ENCODE measurements around the gene THRA.
A peak's percentile ranks its signal among the peaks of the same experiment; 100 is the strongest.

THRA gene

DNA sequence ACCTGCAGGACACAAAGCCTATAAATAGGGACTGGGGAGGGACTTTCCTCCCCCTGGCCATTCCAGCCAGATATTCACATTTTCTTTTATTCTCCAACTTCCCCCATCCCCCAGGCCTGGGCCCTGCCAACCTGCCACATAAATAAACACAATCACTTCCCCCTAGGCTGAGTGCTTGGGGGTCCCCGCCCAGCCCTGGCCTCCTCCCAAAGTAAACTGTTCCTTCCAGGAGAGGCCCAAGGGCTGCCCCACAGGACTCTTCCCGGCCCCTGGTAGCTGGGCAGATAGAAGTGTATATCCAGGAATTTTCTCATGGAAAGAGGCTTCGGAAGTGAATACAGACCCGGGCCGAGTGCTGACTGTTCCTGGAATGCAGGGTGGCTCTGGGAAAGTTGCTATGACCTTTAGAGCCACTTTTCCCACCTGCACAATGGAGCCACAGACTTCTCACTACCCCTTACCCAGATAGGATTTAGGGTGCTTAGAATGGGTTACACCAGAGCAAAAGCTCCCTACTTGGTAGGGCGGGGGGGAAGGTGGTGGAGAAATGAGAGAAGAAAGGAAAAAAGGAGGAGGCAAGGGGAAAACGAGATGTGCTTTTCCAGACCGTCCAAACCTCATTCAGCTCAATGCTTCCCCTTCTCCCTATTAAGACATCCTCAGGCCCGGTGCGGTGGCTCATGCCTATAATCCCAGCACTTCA lies 39.0 kb upstream of the THRA start:
- Mint-ChIP-seq H3K36me3 (peaks cover 65% of the 10 kb centered on the region), H3K27me3 (no peaks in the 10 kb centered on the region), H3K4me3 (no peak overlapping the region), H3K27ac (no peak overlapping the region), H3K9me3 (no peaks in the 10 kb centered on the region), H3K4me1 (peaks cover 11% of the 10 kb centered on the region)
- no peak for ATAC-seq

DNA sequence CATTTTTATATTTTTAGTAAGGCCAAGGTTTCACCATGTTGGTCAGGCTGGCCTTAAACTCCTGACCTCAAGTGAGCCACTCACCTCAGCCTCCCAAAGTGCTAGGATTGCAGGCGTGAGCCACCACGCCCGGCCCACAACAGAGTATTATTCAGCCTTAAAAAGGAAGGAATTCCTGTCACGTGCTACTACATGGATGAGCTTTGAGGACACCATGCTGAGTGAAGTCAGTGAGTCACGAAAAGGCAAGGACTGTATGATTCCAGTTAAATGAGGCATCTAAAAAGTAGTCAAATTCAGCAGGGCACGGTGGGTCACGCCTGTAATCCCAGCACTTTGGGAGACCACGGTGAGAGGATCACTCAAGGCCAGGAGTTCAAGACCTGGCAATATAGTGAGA lies 37.9 kb upstream of the THRA start:
- H3K4me1 Mint-ChIP-seq, result peaks cover 11% of the 10 kb centered on the region
- no peak overlapping the region for H3K27ac Mint-ChIP-seq
- H3K4me3 Mint-ChIP-seq, result no peak overlapping the region
- no peaks in the 10 kb centered on the region for H3K27me3 Mint-ChIP-seq
- H3K36me3 Mint-ChIP-seq, result peaks cover 65% of the 10 kb centered on the region
- no peaks in the 10 kb centered on the region for H3K9me3 Mint-ChIP-seq
- ATAC-seq, result no peak

- H3K27ac Mint-ChIP-seq, result no peak overlapping the region
Observed at GRCh38 chr17:40025559-40025958, 37.2 kb upstream of the THRA start.

GRCh38 chr17:40025991-40026815 lies 36.6 kb upstream of the THRA start:
- Mint-ChIP-seq H3K27ac (no peak overlapping the region), H3K9me3 (no peaks in the 10 kb centered on the region), H3K36me3 (peaks cover 60% of the 10 kb centered on the region), H3K4me3 (no peak overlapping the region), H3K27me3 (no peaks in the 10 kb centered on the region), H3K4me1 (peaks cover 11% of the 10 kb centered on the region)
- ATAC-seq, result no peak

More at GRCh38 chr17:40025559-40025958, 37.2 kb upstream of the THRA start:
- H3K4me3 Mint-ChIP-seq, result no peak overlapping the region
- no peak for ATAC-seq
- H3K4me1 Mint-ChIP-seq, result peaks cover 11% of the 10 kb centered on the region
- no peaks in the 10 kb centered on the region for H3K9me3 Mint-ChIP-seq
- no peaks in the 10 kb centered on the region for H3K27me3 Mint-ChIP-seq
- peaks cover 60% of the 10 kb centered on the region for H3K36me3 Mint-ChIP-seq

DNA sequence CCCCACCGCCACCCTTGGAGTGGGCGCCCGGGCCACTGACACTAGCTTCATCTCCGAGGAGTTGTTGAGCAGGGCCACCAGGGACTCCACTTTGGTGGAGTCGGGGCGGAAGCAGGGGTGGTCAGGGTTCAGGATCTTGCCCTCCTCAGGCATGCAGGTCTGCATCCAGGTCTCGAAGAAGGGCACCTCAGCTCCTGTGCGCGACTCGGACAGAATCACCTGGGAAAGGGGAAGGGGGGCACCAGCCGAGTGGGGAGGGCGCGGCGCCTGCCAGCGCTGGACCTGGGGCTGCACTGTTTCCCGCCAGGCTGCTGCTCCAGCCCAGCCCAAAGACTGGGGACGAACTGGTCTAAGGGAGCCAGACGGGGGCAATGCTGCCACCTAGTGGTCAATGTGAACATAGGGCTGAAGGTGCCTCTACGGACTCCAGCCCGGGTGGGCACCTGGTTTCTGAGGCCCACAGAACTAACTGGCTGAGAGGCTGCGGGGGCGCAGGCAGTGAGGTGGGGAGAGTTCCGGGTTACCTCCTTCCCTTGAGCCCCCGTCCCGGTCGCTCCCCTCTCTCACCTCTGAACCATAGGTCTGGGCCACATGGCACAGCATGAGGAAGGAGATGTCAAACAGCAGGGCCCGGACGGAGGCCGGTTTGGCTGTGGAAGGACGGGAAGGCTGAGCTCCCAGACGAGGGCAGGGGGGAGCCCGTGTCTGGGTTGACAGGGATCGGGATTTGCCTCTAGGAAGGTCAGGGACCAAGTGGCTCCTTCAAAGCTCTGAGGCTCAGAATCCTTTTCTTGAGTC lies 35.8 kb upstream of the THRA start:
- no peak overlapping the region for H3K4me3 Mint-ChIP-seq
- peaks cover 11% of the 10 kb centered on the region for H3K4me1 Mint-ChIP-seq
- peaks cover 59% of the 10 kb centered on the region for H3K36me3 Mint-ChIP-seq
- H3K27me3 Mint-ChIP-seq, result no peaks in the 10 kb centered on the region
- no peaks in the 10 kb centered on the region for H3K9me3 Mint-ChIP-seq
- ATAC-seq, result peak; percentile 85
- no peak overlapping the region for H3K27ac Mint-ChIP-seq

- H3K4me3 Mint-ChIP-seq, result no peak overlapping the region
- ATAC-seq, result peak; percentile 39
- H3K9me3 Mint-ChIP-seq, result no peaks in the 10 kb centered on the region
- H3K27me3 Mint-ChIP-seq, result no peaks in the 10 kb centered on the region
- peaks cover 59% of the 10 kb centered on the region for H3K36me3 Mint-ChIP-seq
- peaks cover 11% of the 10 kb centered on the region for H3K4me1 Mint-ChIP-seq
- no peak overlapping the region for H3K27ac Mint-ChIP-seq
Observed at GRCh38 chr17:40027614-40028012, 35.2 kb upstream of the THRA start.

DNA sequence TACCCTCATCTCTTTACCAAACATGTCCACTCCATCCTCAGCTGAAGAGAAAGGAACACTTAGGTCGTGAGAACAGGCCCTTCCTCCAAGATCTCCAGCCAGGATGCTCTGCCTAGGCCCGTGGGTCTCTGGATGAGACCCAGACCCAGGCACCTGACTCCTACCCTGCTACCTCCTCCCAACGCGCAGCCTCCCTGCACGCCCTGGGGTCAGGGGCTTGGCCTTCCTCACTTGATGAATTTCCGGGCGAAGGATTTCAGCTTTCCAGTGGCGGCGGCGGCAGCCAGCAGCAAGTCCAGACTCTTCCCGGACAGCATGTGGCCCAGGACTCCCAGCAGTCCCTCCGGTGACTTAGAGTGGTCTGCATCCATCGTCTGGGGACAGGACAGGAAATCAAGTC lies 34.2 kb upstream of the THRA start:
- H3K36me3 Mint-ChIP-seq, result peaks cover 66% of the 10 kb centered on the region
- H3K27me3 Mint-ChIP-seq, result no peaks in the 10 kb centered on the region
- no peak overlapping the region for H3K27ac Mint-ChIP-seq
- H3K4me1 Mint-ChIP-seq, result peaks cover 11% of the 10 kb centered on the region
- no peaks in the 10 kb centered on the region for H3K9me3 Mint-ChIP-seq
- H3K4me3 Mint-ChIP-seq, result no peak overlapping the region
- ATAC-seq, result no peak

GRCh38 chr17:40031706-40032105 lies 31.1 kb upstream of the THRA start:
- H3K27me3 Mint-ChIP-seq, result no peaks in the 10 kb centered on the region
- H3K27ac Mint-ChIP-seq, result no peak overlapping the region
- H3K4me3 Mint-ChIP-seq, result no peak overlapping the region

DNA sequence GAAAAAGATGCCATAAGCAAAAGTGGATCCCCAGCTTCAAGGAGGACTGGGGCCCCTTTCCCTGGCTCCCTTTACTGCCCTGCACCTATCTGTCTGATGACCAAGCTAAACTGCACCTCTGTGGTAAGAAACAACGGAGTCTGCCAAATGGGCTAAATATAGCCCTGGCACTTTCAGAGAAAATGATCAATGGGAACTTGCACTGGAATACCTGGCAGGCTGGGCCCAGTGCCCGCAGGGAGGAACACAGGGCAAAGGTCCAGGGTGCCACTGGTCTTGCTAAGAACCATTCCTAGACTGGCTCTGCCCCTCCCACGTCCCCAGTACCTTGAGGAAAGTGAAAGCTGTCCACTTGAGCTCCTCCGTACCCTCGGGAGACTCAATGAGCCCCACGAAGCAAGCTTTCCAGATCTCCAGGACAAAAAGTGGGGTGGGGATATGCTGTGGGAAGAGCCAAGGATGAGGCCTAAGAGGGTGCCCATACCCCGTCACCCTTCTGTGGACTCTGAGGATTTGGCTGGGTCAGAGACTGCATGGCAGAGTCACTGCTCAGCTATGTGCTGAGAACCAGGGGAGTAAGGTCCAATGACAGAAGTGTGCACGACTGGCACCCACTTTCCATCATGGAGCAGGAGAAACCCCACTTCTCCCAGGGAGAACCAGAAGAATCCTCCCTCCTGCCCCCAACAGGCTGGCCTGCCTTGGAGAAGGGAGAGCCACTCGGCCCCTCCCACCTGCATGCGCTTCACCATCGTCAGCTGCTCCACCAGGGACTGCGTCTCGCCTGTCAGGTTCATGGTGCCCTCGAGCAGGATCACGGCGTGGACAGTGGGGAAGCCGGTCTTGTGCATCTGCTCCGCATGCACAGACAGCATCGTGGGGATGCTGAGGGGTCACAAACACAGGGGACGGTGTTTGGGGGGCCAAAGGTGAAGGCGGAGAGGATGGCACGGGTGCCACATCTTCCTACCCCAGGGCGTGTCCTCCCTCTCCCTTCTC lies 30.1 kb upstream of the THRA start:
- Mint-ChIP-seq H3K9me3 (no peaks in the 10 kb centered on the region), H3K27ac (no peak overlapping the region), H3K36me3 (peaks cover 59% of the 10 kb centered on the region), H3K4me3 (no peak overlapping the region), H3K27me3 (no peaks in the 10 kb centered on the region), H3K4me1 (no peaks in the 10 kb centered on the region)
- no peak for ATAC-seq

More at GRCh38 chr17:40031706-40032105, 31.1 kb upstream of the THRA start:
- peaks cover 65% of the 10 kb centered on the region for H3K36me3 Mint-ChIP-seq
- no peak for ATAC-seq
- H3K9me3 Mint-ChIP-seq, result no peaks in the 10 kb centered on the region
- H3K4me1 Mint-ChIP-seq, result peaks cover 8% of the 10 kb centered on the region

- Mint-ChIP-seq H3K4me3 (no peak overlapping the region), H3K9me3 (no peaks in the 10 kb centered on the region), H3K27ac (no peak overlapping the region), H3K4me1 (no peaks in the 10 kb centered on the region), H3K27me3 (no peaks in the 10 kb centered on the region), H3K36me3 (peaks cover 59% of the 10 kb centered on the region)
- no peak for ATAC-seq
Observed at GRCh38 chr17:40033339-40033738, 29.4 kb upstream of the THRA start.

GRCh38 chr17:40034426-40035161 lies 28.2 kb upstream of the THRA start:
- Mint-ChIP-seq H3K27me3 (no peaks in the 10 kb centered on the region), H3K4me3 (no peak overlapping the region), H3K9me3 (no peaks in the 10 kb centered on the region), H3K27ac (no peak overlapping the region), H3K36me3 (peaks cover 48% of the 10 kb centered on the region), H3K4me1 (no peaks in the 10 kb centered on the region)
- no peak for ATAC-seq

- ATAC-seq, result no peak
- Mint-ChIP-seq H3K36me3 (peaks cover 44% of the 10 kb centered on the region), H3K4me3 (no peak overlapping the region), H3K27ac (no peak overlapping the region), H3K9me3 (no peaks in the 10 kb centered on the region), H3K4me1 (no peaks in the 10 kb centered on the region), H3K27me3 (no peaks in the 10 kb centered on the region)
Observed at GRCh38 chr17:40035162-40035559, 27.6 kb upstream of the THRA start.

GRCh38 chr17:40038882-40039513 lies 23.8 kb upstream of the THRA start:
- Mint-ChIP-seq H3K27ac (no peak overlapping the region), H3K4me3 (no peak overlapping the region)

More at GRCh38 chr17:40038882-40039513, 23.8 kb upstream of the THRA start:
- Mint-ChIP-seq H3K27me3 (no peaks in the 10 kb centered on the region), H3K36me3 (peaks cover 30% of the 10 kb centered on the region), H3K9me3 (no peaks in the 10 kb centered on the region), H3K4me1 (no peaks in the 10 kb centered on the region)
- no peak for ATAC-seq

Data from stimulated activated memory B cell treated with anti-CD40 and anti-IgM and Interleukin-4, amounts not matched to agents 10 μg/mL and 1 μg/mL and 100 μg/mL, for 72 hours (primary cell).